HepG2 (cell line): Measurements from ENCODE around the gene SEMA3B. TPM values are rescaled to one million over a fixed set of nuclear protein-coding genes. Genes with fewer than 3 reads are reported as not detected.

ENCODE experiments used
- FOXK2 ChIP-seq: fragments of 450-650 bp; IDR thresholded peaks from 2 replicates; pipeline ENCODE4 v1.6.1; 2016
- HMGA1 ChIP-seq: sonication (generic); formaldehyde crosslinking; conservative IDR thresholded peaks from 2 replicates; pipeline ENCODE4 v1.4.0; 2020; ENCODE audit warnings: missing genetic modification reagents
- HNRNPL ChIP-seq: fragments of 200-400 bp; formaldehyde crosslinking; IDR thresholded peaks from 2 replicates; pipeline ENCODE4 v1.6.1; 2017; ENCODE audit warnings: mild to moderate bottlenecking, low read depth, low read length
- HNRNPUL1 ChIP-seq: fragments of 200-400 bp; formaldehyde crosslinking; IDR thresholded peaks from 2 replicates; pipeline ENCODE4 v1.6.1; 2017; ENCODE audit warnings: low read depth, mild to moderate bottlenecking, low read length, moderate library complexity
- ISX ChIP-seq: sonication (generic); formaldehyde crosslinking; conservative IDR thresholded peaks from 2 replicates; pipeline ENCODE4 v1.5.0; 2020; ENCODE audit warnings: missing genetic modification reagents
- MXI1 ChIP-seq: IDR thresholded peaks from 3 replicates; pipeline ENCODE4 v1.6.1; 2012; ENCODE audit warnings: low read depth, low read length, inconsistent platforms, borderline replicate concordance
- NR2F2 ChIP-seq: IDR thresholded peaks from 2 replicates; pipeline ENCODE4 v1.6.1; 2012; ENCODE audit warnings: low read depth, inconsistent platforms, borderline replicate concordance
- PRPF4 ChIP-seq: fragments of 200-400 bp; formaldehyde crosslinking; IDR thresholded peaks from 2 replicates; pipeline ENCODE4 v1.6.1; 2016; ENCODE audit warnings: low read length, low read depth; ENCODE audit not compliant: poor library complexity, severe bottlenecking
- STAT5B ChIP-seq: sonication (generic); formaldehyde crosslinking; IDR thresholded peaks from 2 replicates; pipeline ENCODE4 v1.4.0; 2020; ENCODE audit warnings: missing genetic modification reagents
- XRCC5 ChIP-seq: fragments of 200-400 bp; formaldehyde crosslinking; optimal IDR thresholded peaks from 2 replicates; pipeline ENCODE3; 2017; ENCODE audit warnings: mild to moderate bottlenecking, low read length
- ZC3H13 ChIP-seq: sonication (generic); formaldehyde crosslinking; IDR thresholded peaks from 2 replicates; pipeline ENCODE4 v1.8.1; 2023; ENCODE audit warnings: mild to moderate bottlenecking, missing genetic modification reagents, moderate library complexity
- ZFAT ChIP-seq: sonication (generic); formaldehyde crosslinking; conservative IDR thresholded peaks from 2 replicates; pipeline ENCODE4 v1.8.1; 2023; ENCODE audit warnings: missing genetic modification reagents, inconsistent platforms
- ZIK1 ChIP-seq: sonication (generic); formaldehyde crosslinking; IDR thresholded peaks from 2 replicates; pipeline ENCODE4 v1.5.0; 2020; ENCODE audit warnings: mild to moderate bottlenecking, low read depth, missing genetic modification reagents, borderline replicate concordance
- ZKSCAN1 ChIP-seq: fragments of 150-350 bp; IDR thresholded peaks from 2 replicates; pipeline ENCODE4 v1.6.1; 2014; ENCODE audit warnings: low read length
- ZNF367 ChIP-seq: sonication (generic); formaldehyde crosslinking; IDR thresholded peaks from 2 replicates; pipeline ENCODE4 v1.4.0; 2020; ENCODE audit warnings: missing genetic modification reagents, borderline replicate concordance
- ZNF552 ChIP-seq: sonication (generic); formaldehyde crosslinking; IDR thresholded peaks from 2 replicates; pipeline ENCODE4 v1.9.0; 2022; ENCODE audit warnings: missing genetic modification reagents, mild to moderate bottlenecking, borderline replicate concordance
- ZNF746 ChIP-seq: sonication (generic); formaldehyde crosslinking; IDR thresholded peaks from 2 replicates; pipeline ENCODE4 v1.8.0; 2022; ENCODE audit warnings: mild to moderate bottlenecking, missing genetic modification reagents
- ZNF816 ChIP-seq: sonication (generic); formaldehyde crosslinking; IDR thresholded peaks from 2 replicates; pipeline ENCODE4 v1.8.0; 2022; ENCODE audit warnings: missing genetic modification reagents, mild to moderate bottlenecking, borderline replicate concordance
- ZSCAN21 ChIP-seq: sonication (generic); formaldehyde crosslinking; IDR thresholded peaks from 2 replicates; pipeline ENCODE4 v1.8.0; 2022; ENCODE audit warnings: mild to moderate bottlenecking, missing genetic modification reagents, moderate library complexity, borderline replicate concordance
- polyA plus RNA-seq, 8 experiments: library from polyadenylated mRNA; depleted of rRNA in 3 of 8; stranded (reverse) in 7 of 8; unstranded in 1 of 8; fragments of >200 nt; fragmentation: Illumina TruSeq in 4 of 8; extraction: Trizol in 4 of 8; gene quantifications; 2 replicates each; pipeline versions ENCODE4 v1.2.1 to v1.2.3, GENCODE V29; 2011 to 2016; ENCODE audit warnings: low read depth in 4 of 8, missing spikeins in 1 of 8, mixed read lengths in 1 of 8; ENCODE audit not compliant: insufficient read depth in 1 of 8
- total RNA-seq, 5 experiments: library from RNA; depleted of rRNA; stranded (reverse); fragments of >200 nt; fragmentation: Illumina TruSeq; extraction: Trizol; gene quantifications; 2 replicates each; pipeline ENCODE4 v1.2.3, GENCODE V29; 2016; ENCODE audit warnings: low read depth in 1 of 5
- TF ChIP-seq, protein P1 (sequence below): IDR thresholded peaks from 2 replicates; pipeline ENCODE4 v1.6.1; 2016; ENCODE audit warnings: missing compliant biosample characterization, missing genetic modification reagents, borderline replicate concordance
- TF ChIP-seq, protein P2 (sequence below): sonication (generic); formaldehyde crosslinking; IDR thresholded peaks from 2 replicates; pipeline ENCODE4 v1.8.1; 2023; ENCODE audit warnings: missing genetic modification reagents, inconsistent platforms, borderline replicate concordance
- TF ChIP-seq, protein P3 (sequence below): sonication (generic); formaldehyde crosslinking; IDR thresholded peaks from 2 replicates; pipeline ENCODE4 v1.4.0; 2020; ENCODE audit warnings: low read depth, missing genetic modification reagents
- TF ChIP-seq, protein P4 (sequence below): sonication (generic); formaldehyde crosslinking; IDR thresholded peaks from 2 replicates; pipeline ENCODE4 v1.5.0; 2020; ENCODE audit warnings: missing genetic modification reagents, mild to moderate bottlenecking, borderline replicate concordance

The SEMA3B gene
- total and polyA plus RNA-seq, 2 of the 13 experiments (the other 11 are each of a cell fraction or from before 2014, with no cell fraction given), result 93.2 to 158 TPM

DNA sequence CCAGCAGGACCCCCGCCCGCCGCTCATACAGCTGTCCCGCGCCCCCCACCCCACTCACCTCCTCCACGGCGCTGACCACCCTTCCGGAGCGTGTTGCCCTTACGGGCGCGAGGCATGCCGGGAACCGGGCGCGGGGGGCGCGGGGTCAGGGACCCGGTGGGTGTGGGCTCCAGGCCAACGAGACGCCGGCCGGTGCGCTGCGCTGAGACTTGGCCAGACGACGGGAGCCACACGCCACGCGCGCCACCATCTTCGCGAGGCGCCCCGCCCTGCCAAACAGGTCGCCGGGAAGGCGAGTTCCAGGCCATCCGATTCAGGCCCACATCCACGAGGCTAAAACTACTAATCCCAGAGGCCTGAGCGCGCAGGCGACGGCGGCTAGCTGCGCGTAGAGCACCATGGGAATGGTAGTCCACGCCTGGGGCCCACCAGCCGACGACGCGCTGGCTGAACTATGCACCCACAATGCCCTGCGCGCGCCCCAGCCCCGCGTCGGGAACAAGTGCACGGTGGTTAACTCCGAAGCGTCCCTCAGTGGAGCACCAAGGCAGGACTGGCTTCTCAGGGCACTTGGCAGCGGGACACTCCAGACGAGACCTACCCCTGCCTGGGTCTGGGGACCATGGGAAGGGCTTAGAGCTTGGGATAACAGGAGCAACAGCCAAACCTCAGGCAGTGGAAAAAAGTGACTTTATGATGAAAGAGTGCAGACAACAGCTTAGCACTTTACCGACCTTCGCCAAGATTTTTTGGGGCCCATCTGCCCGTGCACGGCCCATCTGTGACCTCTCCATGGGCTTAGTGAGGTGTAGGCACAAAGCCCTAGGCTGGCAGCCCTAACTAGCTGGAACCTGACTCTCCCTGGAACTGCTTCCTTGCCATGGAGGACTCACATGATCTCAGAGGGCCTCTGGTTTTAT, 23.5 kb downstream of the SEMA3B start, which contains the start of gene IFRD2 (continued):
- peak; percentile 4; the same call in 1 of the 2 replicates for TF ChIP-seq ZNF816
- TF ChIP-seq ZC3H13, result peak; percentile 60; the same call in 1 of the 2 replicates
- no peak; the same call in 1 of the 2 replicates for TF ChIP-seq HNRNPUL1
- no peak; the same call in 1 of the 2 replicates for TF ChIP-seq HNRNPL
- TF ChIP-seq, protein P1, sequence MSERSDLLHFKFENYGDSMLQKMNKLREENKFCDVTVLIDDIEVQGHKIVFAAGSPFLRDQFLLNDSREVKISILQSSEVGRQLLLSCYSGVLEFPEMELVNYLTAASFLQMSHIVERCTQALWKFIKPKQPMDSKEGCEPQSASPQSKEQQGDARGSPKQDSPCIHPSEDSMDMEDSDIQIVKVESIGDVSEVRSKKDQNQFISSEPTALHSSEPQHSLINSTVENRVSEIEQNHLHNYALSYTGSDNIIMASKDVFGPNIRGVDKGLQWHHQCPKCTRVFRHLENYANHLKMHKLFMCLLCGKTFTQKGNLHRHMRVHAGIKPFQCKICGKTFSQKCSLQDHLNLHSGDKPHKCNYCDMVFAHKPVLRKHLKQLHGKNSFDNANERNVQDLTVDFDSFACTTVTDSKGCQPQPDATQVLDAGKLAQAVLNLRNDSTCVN (CRISPR knock-in tag), result peak; percentile 53; the same call in 1 of the 2 replicates
- TF ChIP-seq, protein P2, sequence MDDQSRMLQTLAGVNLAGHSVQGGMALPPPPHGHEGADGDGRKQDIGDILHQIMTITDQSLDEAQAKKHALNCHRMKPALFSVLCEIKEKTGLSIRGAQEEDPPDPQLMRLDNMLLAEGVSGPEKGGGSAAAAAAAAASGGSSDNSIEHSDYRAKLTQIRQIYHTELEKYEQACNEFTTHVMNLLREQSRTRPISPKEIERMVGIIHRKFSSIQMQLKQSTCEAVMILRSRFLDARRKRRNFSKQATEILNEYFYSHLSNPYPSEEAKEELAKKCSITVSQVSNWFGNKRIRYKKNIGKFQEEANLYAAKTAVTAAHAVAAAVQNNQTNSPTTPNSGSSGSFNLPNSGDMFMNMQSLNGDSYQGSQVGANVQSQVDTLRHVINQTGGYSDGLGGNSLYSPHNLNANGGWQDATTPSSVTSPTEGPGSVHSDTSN (CRISPR knock-in tag), result no peak
- no peak; the same call in 1 of the 2 replicates for TF ChIP-seq ZIK1
- TF ChIP-seq FOXK2, result no peak; the same call in 1 of the 2 replicates
- peak; percentile 66; the same call in 1 of the 2 replicates for TF ChIP-seq ZNF552 (CRISPR knock-in tag)
- no peak for TF ChIP-seq ZFAT (CRISPR knock-in tag)
- TF ChIP-seq, protein P3, sequence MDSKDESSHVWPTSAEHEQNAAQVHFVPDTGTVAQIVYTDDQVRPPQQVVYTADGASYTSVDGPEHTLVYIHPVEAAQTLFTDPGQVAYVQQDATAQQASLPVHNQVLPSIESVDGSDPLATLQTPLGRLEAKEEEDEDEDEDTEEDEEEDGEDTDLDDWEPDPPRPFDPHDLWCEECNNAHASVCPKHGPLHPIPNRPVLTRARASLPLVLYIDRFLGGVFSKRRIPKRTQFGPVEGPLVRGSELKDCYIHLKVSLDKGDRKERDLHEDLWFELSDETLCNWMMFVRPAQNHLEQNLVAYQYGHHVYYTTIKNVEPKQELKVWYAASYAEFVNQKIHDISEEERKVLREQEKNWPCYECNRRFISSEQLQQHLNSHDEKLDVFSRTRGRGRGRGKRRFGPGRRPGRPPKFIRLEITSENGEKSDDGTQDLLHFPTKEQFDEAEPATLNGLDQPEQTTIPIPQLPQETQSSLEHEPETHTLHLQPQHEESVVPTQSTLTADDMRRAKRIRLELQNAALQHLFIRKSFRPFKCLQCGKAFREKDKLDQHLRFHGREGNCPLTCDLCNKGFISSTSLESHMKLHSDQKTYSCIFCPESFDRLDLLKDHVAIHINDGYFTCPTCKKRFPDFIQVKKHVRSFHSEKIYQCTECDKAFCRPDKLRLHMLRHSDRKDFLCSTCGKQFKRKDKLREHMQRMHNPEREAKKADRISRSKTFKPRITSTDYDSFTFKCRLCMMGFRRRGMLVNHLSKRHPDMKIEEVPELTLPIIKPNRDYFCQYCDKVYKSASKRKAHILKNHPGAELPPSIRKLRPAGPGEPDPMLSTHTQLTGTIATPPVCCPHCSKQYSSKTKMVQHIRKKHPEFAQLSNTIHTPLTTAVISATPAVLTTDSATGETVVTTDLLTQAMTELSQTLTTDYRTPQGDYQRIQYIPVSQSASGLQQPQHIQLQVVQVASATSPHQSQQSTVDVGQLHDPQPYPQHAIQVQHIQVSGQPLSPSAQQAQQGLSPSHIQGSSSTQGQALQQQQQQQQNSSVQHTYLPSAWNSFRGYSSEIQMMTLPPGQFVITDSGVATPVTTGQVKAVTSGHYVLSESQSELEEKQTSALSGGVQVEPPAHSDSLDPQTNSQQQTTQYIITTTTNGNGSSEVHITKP (CRISPR knock-in tag), result peak; percentile 70; the same call in 1 of the 2 replicates
- no peak for TF ChIP-seq ZKSCAN1
- 0 out of 2 replicates have a peak, but pooled peaks have one; percentile 2 for TF ChIP-seq ZSCAN21 (CRISPR knock-in tag)
- TF ChIP-seq MXI1, result peak; percentile 89; the same call in 2 of the 3 replicates
- TF ChIP-seq, protein P4, sequence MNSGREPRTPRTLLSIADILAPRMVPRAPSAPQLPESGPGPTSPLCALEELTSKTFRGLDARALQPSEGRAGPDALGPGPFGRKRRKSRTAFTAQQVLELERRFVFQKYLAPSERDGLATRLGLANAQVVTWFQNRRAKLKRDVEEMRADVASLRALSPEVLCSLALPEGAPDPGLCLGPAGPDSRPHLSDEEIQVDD (CRISPR knock-in tag), result no peak
- no peak; the same call in 1 of the 2 replicates for TF ChIP-seq NR2F2
- peak; percentile 12; the same call in 1 of the 2 replicates for TF ChIP-seq ISX (CRISPR knock-in tag)
- peak; percentile 86 for TF ChIP-seq XRCC5
- no peak for TF ChIP-seq ZNF746 (CRISPR knock-in tag)
- no peak for TF ChIP-seq STAT5B
- no peak for TF ChIP-seq HMGA1 (CRISPR knock-in tag)
- no peak for TF ChIP-seq ZNF367 (CRISPR knock-in tag)
- no peak for TF ChIP-seq PRPF4
